Smooth muscle cell of the brain vasculature (primary cell): ENCODE data around the gene FAM72D.
"Not testable (repeated sequence)": the region's sequence is repeated elsewhere in the genome, so short reads cannot be mapped to it uniquely, and the experiment has no call there.

Experiments
- DNase-seq: peaks from one replicate; pipeline ENCODE4 v3.0.0-alpha.2; 2012; ENCODE audit warnings: low read depth, low spot score

FAM72D gene

GRCh38 chr1:145082483-145083255 lies 13.1 kb upstream of the FAM72D start:
- DNase-seq = not testable (repeated sequence)

DNA sequence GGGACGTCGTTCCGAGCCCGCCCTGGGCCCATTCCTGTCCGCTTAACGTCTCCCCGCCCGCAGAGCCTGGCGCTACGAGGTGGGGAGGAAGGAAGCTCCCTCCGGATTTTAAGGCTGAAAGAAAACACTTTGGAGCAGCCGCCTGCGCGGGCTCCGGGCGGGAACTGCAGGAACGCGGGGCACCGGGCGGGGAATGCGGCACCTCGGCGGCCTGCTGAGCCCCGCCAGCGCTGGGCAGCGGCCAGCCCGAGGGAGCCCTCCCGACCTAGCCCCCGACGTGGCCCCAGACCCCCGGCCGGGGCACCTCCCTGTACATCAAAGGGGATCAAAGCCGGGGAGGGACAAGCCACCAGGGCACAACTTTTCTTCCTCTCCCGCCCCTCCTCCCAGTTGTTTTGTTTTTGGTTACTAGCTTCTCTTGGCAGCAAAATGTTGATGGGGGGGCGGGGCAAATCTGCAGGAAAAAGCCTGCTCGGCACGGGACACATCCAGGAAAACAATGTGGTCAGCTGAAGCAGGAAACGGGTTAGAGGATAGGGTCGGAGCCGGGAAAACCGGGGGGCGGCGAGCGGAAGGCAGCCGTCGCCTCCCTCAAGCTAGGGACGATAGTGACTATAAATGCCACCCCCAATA lies 2.1 kb upstream of the FAM72D start:
- not testable (repeated sequence) for DNase-seq

DNA sequence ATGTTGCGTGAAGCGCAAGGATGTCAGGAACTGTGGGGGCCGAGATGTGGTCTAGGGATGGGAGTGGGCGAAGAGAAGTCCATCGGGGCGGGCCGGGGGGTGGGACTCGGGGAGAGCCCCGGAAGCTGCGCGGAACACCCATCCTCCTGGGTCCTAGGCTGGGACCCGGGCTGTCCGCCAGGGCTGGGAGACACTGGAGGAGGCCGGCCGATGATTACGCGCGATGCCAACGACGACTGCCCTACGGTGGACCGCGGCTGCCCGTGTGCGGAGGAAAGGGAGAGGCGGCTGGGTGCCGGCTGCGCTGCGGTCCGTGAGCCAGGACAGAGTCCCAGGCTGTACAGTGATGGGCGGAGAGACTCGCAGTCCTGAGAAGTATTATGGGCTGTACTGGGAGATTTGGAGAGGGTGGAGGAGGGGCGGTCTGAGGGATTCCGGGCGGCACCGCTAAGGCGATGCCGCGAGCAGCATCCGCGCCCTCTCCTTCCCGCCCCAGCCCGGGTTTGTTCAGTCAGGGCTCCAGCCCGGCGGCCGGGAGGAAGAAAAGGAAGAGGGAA lies 1.0 kb upstream of the FAM72D start:
- not testable (repeated sequence) for DNase-seq

GRCh38 chr1:145101725-145102124 lies 6.0 kb downstream of the FAM72D start:
- DNase-seq = not testable (repeated sequence)

DNA sequence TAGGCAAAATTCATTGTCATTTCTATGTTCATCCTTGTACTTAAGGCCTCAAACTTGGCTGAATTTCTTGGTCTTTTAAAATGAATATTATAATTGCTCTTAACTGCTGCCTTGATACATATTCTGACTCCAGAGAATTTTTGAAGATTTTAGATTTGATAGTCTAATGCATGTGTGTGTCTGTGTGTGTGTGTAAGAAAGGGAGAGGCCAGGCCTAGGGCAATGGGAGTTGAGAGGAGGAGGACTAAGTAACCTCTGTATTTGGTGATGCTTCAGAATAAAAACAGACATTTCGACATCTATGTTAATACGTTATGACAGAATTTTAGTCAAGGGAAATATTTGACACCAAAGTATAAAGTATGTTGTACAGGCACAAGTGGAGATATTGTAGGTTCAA lies 7.5 kb downstream of the FAM72D start:
- DNase-seq = not testable (repeated sequence)

GRCh38 chr1:145111674-145112073 lies 15.9 kb downstream of the FAM72D start:
- DNase-seq = not testable (repeated sequence)

DNA sequence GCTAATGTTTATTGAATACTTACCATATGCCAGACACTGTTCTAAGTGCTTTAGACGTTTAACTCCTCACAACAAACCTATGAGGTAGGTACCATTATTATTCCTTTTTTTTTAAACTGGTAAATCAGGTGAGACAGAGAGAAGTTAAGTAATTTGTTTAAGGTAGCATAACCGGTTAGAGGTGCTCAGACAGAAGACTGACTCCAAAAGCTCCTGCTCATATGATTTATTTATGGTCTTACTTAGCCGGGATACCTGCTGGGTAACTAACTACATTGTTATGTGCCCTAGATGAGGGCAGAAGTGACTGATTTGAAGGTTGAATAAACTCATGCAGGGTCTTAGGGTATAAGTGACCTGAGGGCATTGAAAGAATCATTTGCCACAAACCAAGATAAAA lies 16.9 kb downstream of the FAM72D start:
- not testable (repeated sequence) for DNase-seq

DNA sequence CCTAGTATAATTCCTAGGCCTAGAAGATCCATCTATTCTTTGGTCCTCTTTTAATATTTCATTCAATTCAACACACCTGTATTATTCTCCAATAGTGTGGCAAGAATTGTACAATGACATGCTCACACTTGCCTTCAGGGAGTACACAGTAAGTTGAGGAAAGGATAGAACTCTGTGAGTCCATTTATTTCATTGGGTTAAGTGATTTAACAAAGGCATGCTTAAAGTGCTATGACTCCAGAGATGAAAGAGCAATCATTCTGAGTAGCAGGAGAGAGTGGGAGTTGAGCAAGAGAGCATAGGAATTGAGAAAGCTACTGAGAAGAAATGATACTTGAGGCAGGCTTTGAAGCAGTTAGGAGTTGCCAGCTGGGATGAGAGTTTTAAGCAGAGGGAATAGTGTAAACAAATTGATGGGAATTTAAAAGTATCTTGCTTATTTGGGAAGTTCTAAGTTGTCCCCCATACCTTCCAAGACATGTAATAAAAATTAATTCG lies 18.8 kb downstream of the FAM72D start:
- DNase-seq = not testable (repeated sequence)

GRCh38 chr1:145115587-145116493 lies 20.1 kb downstream of the FAM72D start:
- DNase-seq = not testable (repeated sequence)

DNA sequence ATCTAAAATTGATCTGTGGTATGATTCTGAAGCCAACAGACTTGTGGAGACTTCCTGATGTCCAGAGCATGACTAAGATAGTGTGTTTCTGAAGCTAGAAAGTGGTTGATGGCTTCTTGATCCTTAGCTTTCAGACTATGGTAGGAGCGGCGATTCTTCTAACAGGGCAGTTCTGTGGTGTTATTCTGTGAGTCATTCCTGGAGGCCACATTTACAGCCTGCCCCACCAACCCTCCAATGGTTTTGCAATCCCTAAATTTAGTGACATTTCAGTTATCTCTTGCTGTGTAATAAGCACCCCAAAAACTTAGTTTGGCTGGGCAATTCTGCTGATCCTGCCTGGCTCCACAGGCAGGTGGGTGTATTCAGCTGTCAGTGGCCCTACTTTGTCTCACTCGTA lies 24.1 kb downstream of the FAM72D start:
- DNase-seq = not testable (repeated sequence)

DNA sequence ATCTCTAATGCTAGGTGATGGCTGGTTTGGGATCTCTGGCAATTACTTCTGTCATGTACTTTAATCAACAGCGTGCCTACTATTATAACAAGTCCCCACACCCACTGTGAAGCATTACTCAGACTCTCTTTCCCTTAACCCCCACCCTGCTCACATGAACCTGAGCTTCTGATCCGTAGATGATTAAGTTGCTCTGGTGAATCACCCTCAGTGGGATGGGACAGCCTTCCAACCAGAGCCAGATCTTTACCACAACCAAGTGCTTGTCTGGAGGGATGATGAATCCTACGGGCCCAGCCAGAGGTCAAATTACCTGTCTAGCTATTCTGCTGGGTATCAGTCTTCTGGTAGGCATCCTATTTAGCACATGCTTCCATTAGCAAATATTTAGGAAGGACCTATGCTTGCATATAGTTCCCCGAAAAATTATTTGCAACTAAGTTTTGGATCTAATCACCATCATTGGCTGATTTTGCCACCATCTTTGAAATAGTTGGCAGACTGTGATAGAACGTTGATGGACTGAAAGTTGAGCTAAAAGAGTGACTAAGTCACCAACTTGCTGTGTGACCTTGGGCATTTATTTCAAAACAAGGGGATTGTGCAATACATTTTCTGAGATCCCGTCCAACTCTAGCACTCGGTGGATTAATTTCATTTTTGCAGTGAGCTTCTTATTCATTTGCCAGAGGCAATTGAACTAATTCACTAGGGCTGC lies 26.7 kb downstream of the FAM72D start:
- DNase-seq = not testable (repeated sequence)

DNA sequence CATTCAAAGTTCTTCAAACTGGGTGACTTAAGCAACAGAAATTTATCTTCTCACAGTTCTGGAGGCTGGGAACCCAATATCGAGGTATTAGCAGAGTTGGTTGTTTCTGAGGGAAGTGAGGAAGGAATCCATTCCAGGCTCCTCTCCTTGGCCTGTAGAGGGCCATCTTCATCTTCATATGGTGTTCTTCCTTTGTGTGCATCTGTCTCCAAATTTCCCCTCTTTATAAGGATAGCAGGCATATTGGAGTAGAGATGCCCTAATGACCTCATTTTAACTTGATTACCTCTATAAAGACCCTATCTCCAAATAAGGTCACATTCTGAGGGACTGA lies 27.3 kb downstream of the FAM72D start:
- DNase-seq = not testable (repeated sequence)

GRCh38 chr1:145123992-145124641 lies 28.3 kb downstream of the FAM72D start:
- not testable (repeated sequence) for DNase-seq

- DNase-seq = not testable (repeated sequence)
Observed at GRCh38 chr1:145125112-145125511, 29.3 kb downstream of the FAM72D start.

DNA sequence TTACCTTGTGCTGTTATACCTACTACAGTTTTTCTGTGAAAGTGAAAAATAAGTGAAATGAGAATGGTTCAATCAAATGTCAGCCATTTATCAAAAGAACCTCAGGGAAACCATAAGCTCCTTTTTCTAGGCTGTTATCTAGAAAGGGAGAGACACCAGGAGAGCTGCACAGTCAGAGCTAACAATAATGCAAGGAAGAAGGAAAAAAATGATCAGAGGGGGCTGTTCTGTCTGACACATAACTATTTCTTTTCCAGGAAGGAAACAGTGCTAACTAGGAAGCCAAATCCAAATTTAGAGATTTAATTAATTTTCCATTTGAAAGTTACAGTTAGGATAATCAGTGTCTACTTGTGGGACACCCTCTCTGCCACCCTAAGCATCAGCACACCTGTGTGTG lies 31.4 kb downstream of the FAM72D start:
- DNase-seq = not testable (repeated sequence)

DNA sequence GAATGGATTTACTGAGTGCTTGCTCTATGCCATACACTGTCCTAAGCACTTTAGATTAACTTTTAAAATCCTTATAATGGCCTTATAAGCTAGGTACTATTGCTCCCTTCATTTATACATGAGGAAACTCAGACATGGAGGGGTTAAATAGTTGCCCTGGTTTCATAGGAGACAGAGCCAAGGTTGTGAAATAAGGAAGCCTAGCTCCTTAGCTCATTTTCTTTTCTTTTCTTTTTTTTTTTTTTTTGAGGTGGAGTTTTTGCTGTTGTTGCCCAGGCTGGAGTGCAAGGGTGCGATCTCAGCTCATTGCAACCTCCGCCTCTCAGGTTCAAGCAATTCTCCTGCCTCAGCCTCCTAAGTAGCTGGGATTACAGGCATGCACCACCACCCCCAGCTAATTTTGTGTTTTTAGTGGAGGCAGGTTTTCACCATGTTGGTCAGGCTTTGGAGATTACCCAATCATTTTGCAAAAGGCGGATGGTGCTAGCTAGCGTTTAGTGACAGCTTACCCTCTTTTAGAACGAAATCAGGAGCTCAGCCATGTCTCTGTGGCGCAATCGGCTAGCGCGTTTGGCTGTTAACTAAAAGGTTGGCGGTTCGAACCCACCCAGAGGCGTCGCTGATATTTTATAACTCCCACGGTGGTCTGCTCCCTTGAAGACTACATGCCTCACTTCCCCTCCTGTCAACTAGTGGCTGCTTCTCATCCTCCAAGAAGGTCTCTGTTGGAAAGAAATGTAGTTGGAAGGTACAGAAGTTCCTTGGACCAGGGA lies 33.1 kb downstream of the FAM72D start:
- DNase-seq = not testable (repeated sequence)

DNA sequence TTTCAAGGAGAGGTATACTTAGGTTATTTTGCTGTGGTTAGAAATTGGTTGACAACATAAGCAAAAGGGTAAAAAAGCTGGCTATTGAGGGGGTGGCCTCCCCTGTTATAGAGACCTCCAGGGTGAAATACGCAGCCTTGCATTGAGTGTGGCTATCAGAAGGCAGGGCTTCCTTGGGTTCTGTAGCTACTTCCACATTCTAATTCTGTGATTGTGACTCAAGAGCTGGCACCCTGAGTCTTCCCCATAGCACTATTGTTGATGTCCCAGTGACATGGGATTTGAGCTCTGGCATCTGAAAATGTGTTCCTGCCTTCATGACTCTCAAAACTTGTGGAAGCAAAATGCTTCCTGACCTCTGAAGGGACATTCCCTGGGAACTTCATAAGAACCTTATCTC lies 38.7 kb downstream of the FAM72D start:
- not testable (repeated sequence) for DNase-seq

DNA sequence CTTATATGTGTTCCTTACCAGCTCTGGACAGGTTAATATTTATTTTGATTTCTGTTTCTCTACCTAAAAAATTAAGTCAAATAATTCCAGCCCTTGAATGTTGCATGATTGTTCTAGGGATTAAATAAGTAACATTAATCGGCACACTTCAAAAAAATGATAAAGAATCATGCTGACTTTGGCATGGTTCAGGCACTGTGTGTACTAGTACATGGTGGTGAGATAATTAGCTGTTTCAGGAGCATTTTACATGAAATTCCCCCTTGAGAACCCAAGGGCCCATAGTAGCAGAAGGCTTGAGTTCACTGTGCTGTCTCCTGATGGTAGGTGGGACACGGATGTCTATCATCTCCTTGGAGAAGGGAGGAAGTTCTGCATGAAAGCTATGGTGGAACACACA lies 44.8 kb downstream of the FAM72D start:
- not testable (repeated sequence) for DNase-seq

GRCh38 chr1:145144264-145144913 lies 48.6 kb downstream of the FAM72D start:
- not testable (repeated sequence) for DNase-seq
